LNCAP (cell line): ENCODE measurements around the gene PAPPA.

Source experiments
- TF ChIP-seq, protein P1 (sequence below): fragments of 450-650 bp; IDR thresholded peaks from 2 replicates; pipeline ENCODE4 v1.5.1; 2017; ENCODE audit warnings: mild to moderate bottlenecking

The PAPPA gene

DNA sequence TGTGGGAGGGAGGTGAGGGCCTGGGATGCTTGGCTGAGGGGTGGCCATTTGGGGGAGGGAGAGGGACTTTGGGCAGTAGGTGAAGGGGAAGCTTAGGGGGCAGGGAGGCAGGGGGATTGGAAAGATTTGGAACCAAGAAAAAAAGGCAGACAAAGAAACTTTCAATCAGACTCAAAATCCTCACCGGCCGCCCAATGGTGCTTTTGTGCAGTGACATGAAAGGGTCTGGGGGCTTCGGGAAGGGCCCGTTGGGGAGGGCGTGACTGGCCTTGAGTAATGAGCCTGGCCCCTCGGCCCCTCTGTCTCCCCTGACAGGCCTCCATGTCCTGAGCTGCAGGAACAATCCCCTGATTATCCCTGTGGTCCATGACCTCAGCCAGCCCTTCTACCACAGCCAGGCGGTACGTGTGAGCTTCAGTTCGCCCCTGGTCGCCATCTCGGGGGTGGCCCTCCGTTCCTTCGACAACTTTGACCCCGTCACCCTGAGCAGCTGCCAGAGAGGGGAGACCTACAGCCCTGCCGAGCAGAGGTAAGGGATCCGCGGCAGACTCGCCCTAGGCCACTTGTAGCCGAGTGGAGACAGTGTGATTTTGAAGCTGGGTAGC, 181.1 kb downstream of the PAPPA start:
- TF ChIP-seq, protein P1, sequence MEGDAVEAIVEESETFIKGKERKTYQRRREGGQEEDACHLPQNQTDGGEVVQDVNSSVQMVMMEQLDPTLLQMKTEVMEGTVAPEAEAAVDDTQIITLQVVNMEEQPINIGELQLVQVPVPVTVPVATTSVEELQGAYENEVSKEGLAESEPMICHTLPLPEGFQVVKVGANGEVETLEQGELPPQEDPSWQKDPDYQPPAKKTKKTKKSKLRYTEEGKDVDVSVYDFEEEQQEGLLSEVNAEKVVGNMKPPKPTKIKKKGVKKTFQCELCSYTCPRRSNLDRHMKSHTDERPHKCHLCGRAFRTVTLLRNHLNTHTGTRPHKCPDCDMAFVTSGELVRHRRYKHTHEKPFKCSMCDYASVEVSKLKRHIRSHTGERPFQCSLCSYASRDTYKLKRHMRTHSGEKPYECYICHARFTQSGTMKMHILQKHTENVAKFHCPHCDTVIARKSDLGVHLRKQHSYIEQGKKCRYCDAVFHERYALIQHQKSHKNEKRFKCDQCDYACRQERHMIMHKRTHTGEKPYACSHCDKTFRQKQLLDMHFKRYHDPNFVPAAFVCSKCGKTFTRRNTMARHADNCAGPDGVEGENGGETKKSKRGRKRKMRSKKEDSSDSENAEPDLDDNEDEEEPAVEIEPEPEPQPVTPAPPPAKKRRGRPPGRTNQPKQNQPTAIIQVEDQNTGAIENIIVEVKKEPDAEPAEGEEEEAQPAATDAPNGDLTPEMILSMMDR, result no peak

DNA sequence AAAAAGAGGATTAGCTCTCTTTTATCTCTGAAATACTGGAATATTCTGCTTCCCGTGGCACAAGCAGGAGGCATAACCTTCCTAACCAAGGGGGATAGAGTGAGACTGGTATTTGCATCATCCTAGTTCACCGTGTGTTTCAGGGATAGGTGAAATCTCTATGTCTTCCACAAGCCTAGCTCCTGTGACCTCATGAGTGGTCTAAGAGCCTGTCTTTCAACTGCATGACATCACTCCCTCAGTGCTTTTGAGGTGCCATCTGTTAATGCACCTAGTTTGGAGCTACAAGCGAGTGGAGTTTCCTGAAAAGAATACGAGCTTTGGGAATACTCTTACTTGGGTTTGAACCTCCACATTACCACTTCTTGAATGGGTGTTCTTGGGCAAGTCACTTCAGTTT, 181.8 kb downstream of the PAPPA start:
- TF ChIP-seq, protein P1, result no peak

DNA sequence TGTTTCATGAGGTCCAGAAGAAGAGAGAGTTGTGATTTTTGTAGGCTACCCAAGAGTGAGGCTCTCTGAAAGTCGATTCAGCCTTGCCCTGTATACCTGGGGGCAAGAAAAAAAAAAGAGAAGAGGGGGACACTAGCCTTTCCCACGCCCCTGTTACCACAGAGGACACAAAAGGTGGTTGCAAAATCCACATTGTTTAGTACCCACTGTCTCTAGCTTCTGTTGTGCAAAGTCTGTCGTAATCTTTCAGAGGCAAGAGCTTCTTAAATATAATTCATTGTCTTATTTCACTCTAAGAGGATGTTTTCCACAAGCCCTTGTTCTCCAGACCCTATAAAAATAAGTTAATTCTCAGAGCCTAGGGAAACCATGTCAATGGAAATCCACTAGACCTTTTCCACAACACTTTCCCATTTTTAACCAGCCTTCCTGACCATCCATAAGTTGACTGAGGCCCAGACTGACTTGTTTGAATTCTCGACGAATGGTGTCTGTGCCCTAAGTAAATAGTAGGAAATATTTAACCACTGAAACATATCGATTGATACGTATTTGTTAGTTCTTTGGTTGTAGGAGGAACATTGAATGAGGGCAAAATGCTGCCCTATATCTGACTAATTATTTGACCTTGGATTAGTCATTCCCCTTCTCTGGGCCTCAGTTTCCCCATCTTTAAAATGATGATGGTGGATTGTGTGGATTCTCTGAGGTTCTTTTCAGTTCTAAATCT, 182.7 kb downstream of the PAPPA start:
- TF ChIP-seq, protein P1, result no peak

DNA sequence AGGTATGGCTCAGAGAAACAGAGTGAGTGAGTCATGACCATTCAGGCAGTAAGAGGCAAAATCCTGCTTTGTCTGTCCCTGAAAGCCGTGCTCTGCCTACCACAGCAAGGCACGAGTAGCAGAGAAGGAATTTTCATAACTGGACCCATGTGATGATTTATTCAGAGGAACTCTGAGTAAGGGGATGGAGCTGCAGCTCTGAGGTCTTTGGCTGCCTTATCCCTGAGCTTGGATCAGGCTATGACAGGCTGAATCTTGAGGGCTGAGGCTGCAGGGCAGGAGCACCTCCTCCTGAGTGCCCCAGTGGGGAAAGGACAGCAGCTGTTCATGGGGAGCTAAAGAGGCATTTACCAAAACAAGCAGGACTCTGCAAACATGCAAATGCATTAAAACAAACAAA, 183.4 kb downstream of the PAPPA start:
- TF ChIP-seq, protein P1, result no peak

DNA sequence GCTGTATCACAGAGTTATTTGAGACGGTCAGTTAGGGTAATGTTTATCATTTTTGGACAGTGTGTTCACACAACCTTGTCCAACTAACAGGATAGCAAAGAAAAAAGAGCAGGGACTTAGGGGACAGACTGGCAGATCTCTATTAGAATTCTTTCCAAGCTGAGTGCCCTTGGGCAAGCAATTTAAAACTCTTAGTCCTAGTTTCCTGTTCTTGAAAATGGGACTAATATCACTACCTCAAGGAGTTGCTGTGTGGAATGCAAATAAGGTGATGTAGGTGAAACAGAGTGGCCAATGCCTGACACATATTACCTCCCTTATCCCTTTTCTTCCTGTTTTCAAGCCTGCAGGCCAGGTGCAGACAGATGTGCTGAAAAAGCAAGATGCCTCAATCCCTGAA, 186.7 kb downstream of the PAPPA start:
- TF ChIP-seq, protein P1, result no peak

DNA sequence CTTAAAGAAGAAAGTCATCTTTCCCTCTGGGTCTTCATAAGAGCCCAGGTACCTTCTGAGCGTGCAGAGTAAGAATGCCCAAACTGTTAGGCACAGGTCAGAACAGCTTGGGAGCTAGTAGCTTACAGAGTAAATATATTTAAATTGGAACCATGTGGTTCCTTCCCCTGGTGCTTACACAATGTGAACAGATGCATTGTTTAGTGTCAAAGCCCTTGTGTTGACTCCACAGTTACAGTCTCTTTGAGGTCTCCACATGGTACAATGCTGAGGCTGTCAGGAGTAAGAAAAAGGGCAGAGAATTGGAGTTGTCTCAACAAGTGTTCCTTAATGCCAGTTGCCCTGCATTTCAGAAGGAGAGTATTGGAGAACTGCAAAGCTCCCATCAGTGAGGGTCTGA, 188.5 kb downstream of the PAPPA start:
- TF ChIP-seq, protein P1, result no peak

DNA sequence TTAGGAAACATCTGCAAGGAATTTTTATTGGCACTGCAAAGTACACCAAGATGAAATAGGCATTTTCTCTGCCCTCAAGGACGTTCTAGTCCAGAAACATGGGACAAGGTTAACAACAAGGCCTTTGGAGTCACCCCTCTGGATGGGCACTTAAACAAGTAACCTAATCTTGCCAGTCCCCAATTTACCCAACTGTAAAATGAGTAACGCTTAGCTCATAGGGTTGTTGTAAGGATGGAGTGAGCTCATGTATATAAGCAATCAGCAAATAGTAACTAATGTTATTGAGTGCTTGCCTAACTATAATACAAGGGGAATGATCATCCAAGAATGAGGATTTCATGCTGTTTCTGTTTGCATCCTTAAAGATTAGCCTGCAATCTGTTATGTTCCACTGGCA, 189.3 kb downstream of the PAPPA start:
- TF ChIP-seq, protein P1, result no peak

DNA sequence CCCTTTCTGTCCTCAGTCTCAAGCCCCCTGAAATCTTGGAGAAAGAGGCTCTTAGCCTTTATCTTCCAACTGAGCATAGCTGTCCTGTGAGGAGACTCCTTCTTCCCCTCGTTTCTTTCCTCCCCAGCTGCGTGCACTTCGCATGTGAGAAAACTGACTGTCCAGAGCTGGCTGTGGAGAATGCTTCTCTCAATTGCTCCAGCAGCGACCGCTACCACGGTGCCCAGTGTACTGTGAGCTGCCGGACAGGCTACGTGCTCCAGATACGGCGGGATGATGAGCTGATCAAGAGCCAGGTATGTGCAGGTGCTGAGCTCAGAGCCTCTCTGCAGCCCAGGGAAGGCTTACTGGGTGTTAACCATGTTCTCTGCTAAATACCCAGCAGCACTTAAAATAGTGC, 190.8 kb downstream of the PAPPA start:
- TF ChIP-seq, protein P1, result no peak
